HAP-1 (cell line): ENCODE measurements around the gene SRRM5.

Experiments used
- DNase-seq, 2 experiments: peaks; one replicate each; pipeline ENCODE4 v3.0.0-alpha.2; 2016 to 2020; ENCODE audit warnings: low spot score in 2 of 2
- H3K27me3 ChIP-seq: fragments of 250-450 bp; sonication (Bioruptor Pico); 2 replicates; pipeline ENCODE4 v1.5.1; 2020; ENCODE audit warnings: low read depth, mild to moderate bottlenecking, moderate library complexity
- H3K36me3 ChIP-seq: fragments of 250-450 bp; sonication (Bioruptor Pico); replicated peaks from 2 replicates; pipeline ENCODE4 v1.5.1; 2020; ENCODE audit warnings: mild to moderate bottlenecking
- H3K4me1 ChIP-seq: fragments of 250-450 bp; sonication (Bioruptor Pico); 2 replicates; pipeline ENCODE4 v1.5.1; 2020; ENCODE audit warnings: mild to moderate bottlenecking
- H3K4me3 ChIP-seq: fragments of 250-450 bp; sonication (Bioruptor Pico); 2 replicates; pipeline ENCODE4 v1.5.1; 2020; ENCODE audit warnings: mild to moderate bottlenecking, moderate library complexity
- H3K9me3 ChIP-seq: fragments of 250-450 bp; sonication (Bioruptor Pico); 2 replicates; pipeline ENCODE4 v1.5.1; 2020; ENCODE audit warnings: mild to moderate bottlenecking, moderate library complexity
- in situ Hi-C: fragments of 300-500 bp; cut with MboI; formaldehyde crosslinking; loops from 3 replicates; pipeline ENCODE4 v1.14.3; 2020; ENCODE audit warnings: low sequenced_read_pairs, inconsistent platforms, mixed read lengths

SRRM5 gene

DNA sequence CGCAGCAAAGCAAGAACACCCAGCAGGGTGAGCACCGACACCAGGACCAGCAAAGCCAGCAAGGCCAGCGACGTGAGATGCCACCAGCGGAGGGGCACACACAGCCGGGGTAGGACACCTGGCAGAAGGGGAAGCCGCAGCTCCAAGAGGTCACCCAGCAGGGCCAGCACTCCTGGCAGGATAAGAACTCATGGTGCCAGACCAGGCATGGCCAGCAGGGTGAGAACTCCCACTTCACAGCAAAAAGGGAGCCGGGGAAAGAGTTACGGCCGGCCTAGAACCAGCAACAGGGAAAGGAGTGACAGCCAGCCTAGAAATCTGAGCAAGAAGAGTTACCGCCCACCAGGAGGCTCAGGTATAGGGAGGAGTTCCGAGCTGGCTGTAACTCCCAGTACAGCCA is 486 bp downstream of the SRRM5 start:
- DNase-seq: no peak
- Histone ChIP-seq H3K36me3 (peaks cover 22% of the 10 kb centered on the region), H3K4me3 (no peak overlapping the region), H3K27me3 (no peaks in the 10 kb centered on the region), H3K9me3 (no peaks in the 10 kb centered on the region), H3K4me1 (no peaks in the 10 kb centered on the region)
- in situ Hi-C loops: no loop called here

DNA sequence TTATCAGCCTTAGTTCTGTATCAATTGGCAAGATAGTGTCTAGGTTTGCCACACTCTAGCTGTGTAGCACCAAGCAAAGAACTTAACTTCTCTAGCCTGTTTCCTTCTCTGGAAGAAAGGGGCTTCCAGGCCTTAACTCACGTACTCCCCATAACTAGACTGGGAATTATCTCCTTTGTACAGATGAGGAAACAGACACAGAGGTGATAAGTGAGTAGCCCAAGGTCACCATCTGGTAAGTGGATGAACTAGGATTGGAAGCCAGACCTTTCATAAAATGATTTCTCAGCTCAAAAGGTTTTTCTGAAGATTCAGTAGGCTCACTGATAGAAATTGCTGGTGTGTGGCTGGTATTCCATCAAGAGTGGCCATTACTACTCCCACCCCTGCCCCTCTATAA is 4.4 kb downstream of the SRRM5 start:
- Histone ChIP-seq H3K4me1 (peaks cover 7% of the 10 kb centered on the region), H3K36me3 (peaks cover 15% of the 10 kb centered on the region)

DNA sequence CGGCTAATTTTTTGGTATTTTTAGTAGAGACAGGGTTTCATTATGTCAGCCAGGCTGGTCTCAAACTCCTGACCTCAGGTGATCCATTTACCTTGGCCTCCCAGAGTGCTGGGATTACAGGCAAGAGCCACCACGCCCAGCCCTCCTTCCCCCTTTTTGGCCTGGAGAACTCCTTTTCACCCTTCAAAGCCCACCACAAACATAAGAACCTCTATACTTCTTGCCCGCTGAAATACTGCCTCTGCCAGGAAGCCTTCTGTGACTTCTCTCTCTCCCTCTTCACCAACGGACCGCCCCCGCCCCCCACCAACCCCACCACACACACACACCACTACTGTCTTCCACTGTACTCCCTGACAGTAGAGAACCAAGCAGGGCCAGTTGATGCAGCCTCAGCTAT is 5.1 kb downstream of the SRRM5 start:
- DNase-seq: no peak
- in situ Hi-C loops: no loop called here
- Histone ChIP-seq H3K36me3 (peaks cover 10% of the 10 kb centered on the region), H3K4me1 (peaks cover 7% of the 10 kb centered on the region), H3K4me3 (no peak overlapping the region), H3K9me3 (no peaks in the 10 kb centered on the region), H3K27me3 (no peaks in the 10 kb centered on the region)

More for the DNA sequence above, 4.4 kb downstream of the SRRM5 start:
- H3K9me3 ChIP-seq: no peaks in the 10 kb centered on the region
- H3K27me3 ChIP-seq: no peaks in the 10 kb centered on the region
- in situ Hi-C loops: no loop called here
- DNase-seq: no peak
- no peak overlapping the region for H3K4me3 ChIP-seq

DNA sequence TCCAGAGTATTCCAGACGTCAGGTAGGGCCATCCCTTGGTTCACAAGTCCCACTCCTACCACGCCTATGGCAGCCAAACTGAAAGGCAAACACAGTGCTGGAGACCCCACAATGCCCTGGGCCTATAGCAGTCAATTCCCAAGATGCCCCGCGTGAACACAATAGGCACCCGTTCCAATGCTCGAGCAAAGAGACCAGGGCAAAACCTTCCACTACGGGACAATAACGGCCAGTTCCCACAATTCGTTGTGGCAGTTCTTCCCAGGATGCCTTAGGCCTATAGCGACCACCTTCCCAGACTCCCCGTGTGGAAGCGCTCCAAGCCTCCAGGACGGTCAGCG is 7.0 kb downstream of the SRRM5 start:
- in situ Hi-C loops: no loop called here
- Histone ChIP-seq H3K27me3 (no peaks in the 10 kb centered on the region), H3K4me1 (peaks cover 7% of the 10 kb centered on the region), H3K4me3 (peak overlapping the region; percentile 55), H3K36me3 (no peaks in the 10 kb centered on the region; the same call in 1 of the 2 replicates), H3K9me3 (no peaks in the 10 kb centered on the region)
- DNase-seq: peak; percentile 77 to 85

DNA sequence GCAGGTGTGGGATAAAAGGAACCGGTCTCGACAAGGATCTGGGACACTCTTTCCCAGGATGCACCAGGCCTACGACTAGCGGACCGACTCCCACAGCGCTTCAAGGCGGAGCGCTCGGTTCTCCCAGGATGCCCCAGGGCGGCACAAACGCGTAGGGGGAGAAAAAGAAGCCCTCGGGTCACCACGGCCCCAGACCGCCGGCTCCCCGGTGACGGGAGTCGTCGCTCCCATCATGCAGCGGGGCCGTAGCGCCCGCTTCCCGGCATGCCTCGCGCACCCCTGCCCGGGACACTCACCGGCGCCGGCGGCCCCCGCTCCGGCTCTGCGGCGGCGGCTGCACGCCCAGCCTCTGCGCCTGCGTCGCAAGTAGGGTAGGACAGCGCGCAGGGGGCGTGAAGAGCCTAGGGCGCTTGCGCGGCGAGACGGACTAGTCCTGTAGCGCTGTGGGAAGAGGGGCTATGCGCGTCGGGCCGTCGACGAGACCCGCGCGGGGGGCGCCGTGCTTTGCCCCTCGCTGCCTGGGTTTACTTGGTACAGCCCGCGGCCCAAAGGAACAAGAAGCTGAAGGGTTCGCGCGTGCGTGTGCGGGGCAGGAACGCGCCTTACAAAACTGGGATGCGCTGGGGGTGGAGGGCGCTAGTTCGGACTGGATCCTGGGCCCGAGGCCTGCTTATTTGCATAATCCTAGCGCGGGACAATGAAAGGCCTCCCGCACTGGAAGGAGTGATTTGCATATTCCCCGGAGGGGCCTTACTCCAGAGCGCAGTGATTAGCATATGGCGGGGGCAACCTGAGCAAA is 7.6 kb downstream of the SRRM5 start, which contains the start of gene ZNF428:
Gene ZNF428 (minus strand): TSS at position 368 of the 799 bp plus-strand sequence. CDS start 5,325 bp downstream, outside the sequence.
- in situ Hi-C loops: no loop called here
- Histone ChIP-seq H3K4me1 (peaks cover 7% of the 10 kb centered on the region), H3K4me3 (peak within 1 kb of the TSS; percentile 55), H3K36me3 (peaks cover 3% of the 10 kb centered on the region; the same call in 1 of the 2 replicates), H3K27me3 (no peaks in the 10 kb centered on the region), H3K9me3 (no peaks in the 10 kb centered on the region)
- peak; percentile 97 to 98 for DNase-seq

GRCh38 chr19:43620061-43621001 is 8.4 kb downstream of the SRRM5 start:
- Histone ChIP-seq H3K4me3 (peak overlapping the region; percentile 55), H3K9me3 (no peaks in the 10 kb centered on the region), H3K27me3 (no peaks in the 10 kb centered on the region), H3K4me1 (peaks cover 7% of the 10 kb centered on the region), H3K36me3 (peaks cover 3% of the 10 kb centered on the region; the same call in 1 of the 2 replicates)
- no peak for DNase-seq
- in situ Hi-C loops: no loop called here

- Histone ChIP-seq H3K4me1 (peaks cover 7% of the 10 kb centered on the region), H3K4me3 (no peak overlapping the region), H3K9me3 (no peaks in the 10 kb centered on the region), H3K27me3 (no peaks in the 10 kb centered on the region), H3K36me3 (peaks cover 3% of the 10 kb centered on the region; the same call in 1 of the 2 replicates)
- in situ Hi-C loops: no loop called here
- DNase-seq: no peak
Measured at GRCh38 chr19:43622070-43622469, 10.2 kb downstream of the SRRM5 start.

GRCh38 chr19:43622956-43623355 is 11.1 kb downstream of the SRRM5 start:
- Histone ChIP-seq H3K9me3 (no peaks in the 10 kb centered on the region), H3K27me3 (no peaks in the 10 kb centered on the region), H3K4me1 (peaks cover 7% of the 10 kb centered on the region), H3K36me3 (peaks cover 3% of the 10 kb centered on the region; the same call in 1 of the 2 replicates), H3K4me3 (no peak overlapping the region)
- in situ Hi-C loops: no loop called here
- no peak for DNase-seq

DNA sequence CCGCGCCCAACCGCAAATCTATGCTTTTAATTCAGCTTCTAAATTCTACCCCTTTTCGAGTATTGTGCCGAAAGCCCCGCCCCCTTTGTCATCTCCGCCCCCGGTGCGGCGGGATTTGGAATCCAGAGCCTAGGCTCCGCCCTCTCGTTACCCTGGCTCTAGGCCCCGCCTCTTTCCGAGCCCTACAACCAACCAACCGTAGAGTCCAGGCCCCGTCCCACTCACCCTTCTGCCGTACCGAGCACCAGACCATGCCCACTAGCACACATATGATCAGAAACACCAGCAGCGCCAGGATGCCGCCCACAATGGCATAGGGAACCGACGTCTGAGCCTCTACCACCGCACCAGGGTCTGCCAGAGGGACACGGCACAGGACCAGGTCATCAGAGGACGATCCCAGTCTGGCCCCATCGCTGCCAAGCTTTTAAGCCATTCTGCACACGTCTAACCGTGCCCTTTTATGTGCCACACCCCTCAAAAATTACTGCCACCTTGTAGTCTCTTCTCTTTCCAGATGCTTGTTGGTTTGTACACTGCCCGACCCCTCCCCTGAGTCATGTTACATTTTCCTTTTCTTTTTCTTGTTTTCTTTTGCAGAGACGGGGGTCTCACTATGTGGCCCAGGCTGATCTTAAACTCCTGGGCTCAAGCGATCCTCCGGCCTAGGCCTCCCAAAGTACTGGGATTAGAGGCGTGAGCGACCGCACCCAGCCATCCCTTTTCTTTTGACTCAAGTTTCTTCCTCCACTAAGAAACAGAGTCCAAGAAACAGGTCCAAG is 12.2 kb downstream of the SRRM5 start:
- in situ Hi-C loops: no loop called here
- H3K9me3 ChIP-seq: no peaks in the 10 kb centered on the region
- peaks cover 3% of the 10 kb centered on the region; the same call in 1 of the 2 replicates for H3K36me3 ChIP-seq
- no peak overlapping the region for H3K4me3 ChIP-seq
- DNase-seq: peak in 1 of 2 experiments; percentile 51
- no peaks in the 10 kb centered on the region for H3K27me3 ChIP-seq
- peaks cover 5% of the 10 kb centered on the region for H3K4me1 ChIP-seq

- Histone ChIP-seq H3K9me3 (no peaks in the 10 kb centered on the region), H3K27me3 (no peaks in the 10 kb centered on the region), H3K36me3 (0 out of 2 replicates have a peak, but pooled peaks cover 3% of the 10 kb centered on the region), H3K4me1 (peaks cover 5% of the 10 kb centered on the region), H3K4me3 (no peak overlapping the region)
- in situ Hi-C loops: no loop called here
- DNase-seq: peak in 1 of 2 experiments; percentile 32
Measured at GRCh38 chr19:43624933-43625332, 13.0 kb downstream of the SRRM5 start.

DNA sequence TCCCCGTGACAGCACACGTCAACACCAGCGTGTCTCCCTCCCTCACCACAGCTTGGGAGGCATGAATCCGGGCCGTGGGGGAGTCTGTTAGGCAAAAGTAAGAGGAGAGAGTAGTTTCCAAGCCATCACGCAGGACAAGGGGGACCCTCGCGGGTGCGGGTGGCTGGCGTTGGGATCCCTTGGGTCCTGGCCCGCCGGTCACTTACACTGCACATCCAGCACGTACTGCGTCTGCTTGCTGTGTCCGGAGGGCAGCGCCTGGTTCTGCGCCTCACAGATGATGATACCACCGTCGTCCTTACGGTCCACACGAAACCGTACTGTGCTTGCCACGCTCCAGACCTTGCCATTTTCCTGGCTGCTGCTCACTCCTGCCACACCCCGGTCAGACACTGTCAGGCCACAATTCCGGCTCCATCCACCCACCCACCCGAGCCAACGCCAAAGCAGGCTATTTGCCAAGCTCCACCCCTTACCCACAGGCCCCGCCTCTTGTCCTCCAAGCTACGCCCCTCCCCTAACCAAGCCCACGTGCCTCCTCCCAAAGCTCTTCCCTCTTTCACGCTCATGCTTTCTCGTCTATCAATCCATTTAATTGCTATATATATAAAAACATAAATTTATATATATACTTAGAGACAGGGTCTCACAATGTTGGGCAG is 14.2 kb downstream of the SRRM5 start:
- Histone ChIP-seq H3K4me3 (no peak overlapping the region), H3K4me1 (no peaks in the 10 kb centered on the region), H3K9me3 (no peaks in the 10 kb centered on the region), H3K36me3 (0 out of 2 replicates have a peak, but pooled peaks cover 3% of the 10 kb centered on the region), H3K27me3 (no peaks in the 10 kb centered on the region)
- peak in 1 of 2 experiments; percentile 55 for DNase-seq
- in situ Hi-C loops: no loop called here

- no peaks in the 10 kb centered on the region for H3K4me1 ChIP-seq
- H3K36me3 ChIP-seq: 0 out of 2 replicates have a peak, but pooled peaks cover 3% of the 10 kb centered on the region
- in situ Hi-C loops: no loop called here
- H3K27me3 ChIP-seq: no peaks in the 10 kb centered on the region
- DNase-seq: no peak
- no peaks in the 10 kb centered on the region for H3K9me3 ChIP-seq
- H3K4me3 ChIP-seq: no peak overlapping the region
Measured at GRCh38 chr19:43626838-43627237, 14.9 kb downstream of the SRRM5 start.
